Measurements from ENCODE around the gene KRT36. TPM values are rescaled to one million over a fixed set of nuclear protein-coding genes. Genes with fewer than 3 reads are reported as not detected.

KRT36 gene
- total and polyA plus RNA-seq, 2 donors (not counting 1 experiment from before 2014, with no cell fraction given), result not detected

DNA sequence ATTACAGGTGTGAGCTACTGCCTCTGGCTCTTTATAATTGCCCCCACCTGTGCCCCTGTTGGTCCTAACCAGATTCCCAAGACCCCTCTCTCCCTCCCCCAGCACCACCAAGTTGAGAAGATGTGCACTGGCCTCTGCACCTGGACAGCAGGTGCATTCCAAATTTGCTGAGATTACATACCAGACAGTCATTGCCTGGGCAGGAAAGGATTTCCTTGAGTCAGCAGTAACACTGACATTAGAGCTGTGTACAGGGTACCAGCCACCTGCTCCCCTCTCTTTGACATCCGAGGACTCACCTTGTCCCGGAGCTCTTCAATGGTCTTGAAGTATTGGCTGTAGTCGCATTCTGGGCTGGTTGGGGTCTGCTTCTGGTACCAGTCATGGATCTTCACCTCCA lies 28.3 kb upstream of the KRT36 start:
- no peaks in the 10 kb centered on the region for H4K20me1 ChIP-seq (ENCODE audit: control insufficient read depth, insufficient read depth, low read length, poor library complexity, severe bottlenecking)
- H3K27ac ChIP-seq (ENCODE audit: low read length in 2 of 2), result no peak overlapping the region
- no peak overlapping the region for H2AFZ ChIP-seq (ENCODE audit: insufficient read depth, low read depth, low read length, poor library complexity, severe bottlenecking)
- H3K9me3 Mint-ChIP-seq (ENCODE audit: insufficient read depth), result no peaks in the 10 kb centered on the region
- TF ChIP-seq, protein P1, sequence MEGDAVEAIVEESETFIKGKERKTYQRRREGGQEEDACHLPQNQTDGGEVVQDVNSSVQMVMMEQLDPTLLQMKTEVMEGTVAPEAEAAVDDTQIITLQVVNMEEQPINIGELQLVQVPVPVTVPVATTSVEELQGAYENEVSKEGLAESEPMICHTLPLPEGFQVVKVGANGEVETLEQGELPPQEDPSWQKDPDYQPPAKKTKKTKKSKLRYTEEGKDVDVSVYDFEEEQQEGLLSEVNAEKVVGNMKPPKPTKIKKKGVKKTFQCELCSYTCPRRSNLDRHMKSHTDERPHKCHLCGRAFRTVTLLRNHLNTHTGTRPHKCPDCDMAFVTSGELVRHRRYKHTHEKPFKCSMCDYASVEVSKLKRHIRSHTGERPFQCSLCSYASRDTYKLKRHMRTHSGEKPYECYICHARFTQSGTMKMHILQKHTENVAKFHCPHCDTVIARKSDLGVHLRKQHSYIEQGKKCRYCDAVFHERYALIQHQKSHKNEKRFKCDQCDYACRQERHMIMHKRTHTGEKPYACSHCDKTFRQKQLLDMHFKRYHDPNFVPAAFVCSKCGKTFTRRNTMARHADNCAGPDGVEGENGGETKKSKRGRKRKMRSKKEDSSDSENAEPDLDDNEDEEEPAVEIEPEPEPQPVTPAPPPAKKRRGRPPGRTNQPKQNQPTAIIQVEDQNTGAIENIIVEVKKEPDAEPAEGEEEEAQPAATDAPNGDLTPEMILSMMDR (IDR thresholded peaks at IDR 0.05), result no peak
- no peak for TF ChIP-seq EZH2 (IDR thresholded peaks at IDR 0.05; ENCODE audit: borderline replicate concordance, insufficient read depth, low read depth, low read length, poor library complexity, severe bottlenecking)
- intact Hi-C loops (cut with micrococcal nuclease), result no loop called here
- peaks cover 28% of the 10 kb centered on the region for H3K27me3 Mint-ChIP-seq
- DNase-seq, result no peak
- H3K9me3 ChIP-seq (ENCODE audit: control extremely low read depth in 1 of 3, control insufficient read depth in 2 of 3, insufficient read depth in 1 of 3, low read length in 2 of 3), result no peaks in the 10 kb centered on the region
- H3K9ac ChIP-seq (ENCODE audit: low read length), result no peak overlapping the region
- no peaks in the 10 kb centered on the region for H3K79me2 ChIP-seq (ENCODE audit: control insufficient read depth, insufficient read depth, low read length)
- CTCF ChIA-PET, result no interaction called here
- 90% methylated on average over 3 of the region's 3 CpGs for WGBS (ENCODE audit: insufficient coverage)
- peaks cover 0 to 6% (median 0%) of the 10 kb centered on the region in 4 experiments for H3K27me3 ChIP-seq (replicated peaks in 1 of 4; ENCODE audit: control extremely low read depth in 1 of 4, control insufficient read depth in 3 of 4, insufficient read depth in 4 of 4, low read length in 3 of 4)
- H3K36me3 ChIP-seq (replicated peaks in 1 of 2; ENCODE audit: control extremely low read depth in 1 of 2, control insufficient read depth in 1 of 2, extremely low read depth in 1 of 2, insufficient read depth in 2 of 2, low read length in 1 of 2), result no peaks in the 10 kb centered on the region
- H3K4me3 ChIP-seq (ENCODE audit: control extremely low read depth in 1 of 5, extremely low read depth in 1 of 5, insufficient read depth in 1 of 5, low read depth in 2 of 5, low read length in 4 of 5), result no peak overlapping the region
- no peak overlapping the region for H3K4me2 ChIP-seq (replicated peaks; ENCODE audit: low read depth, low read length, poor library complexity, severe bottlenecking)
- no peaks in the 10 kb centered on the region for H3K4me1 Mint-ChIP-seq
- H3K4me1 ChIP-seq (ENCODE audit: control insufficient read depth in 2 of 2, insufficient read depth in 2 of 2, low read length in 2 of 2), result no peaks in the 10 kb centered on the region
- POLR2A ChIA-PET, result no interaction called here
- ATAC-seq (ENCODE audit: low read depth), result no peak
- H3K4me3 Mint-ChIP-seq, result no peak overlapping the region
- no peak overlapping the region for H3K27ac Mint-ChIP-seq

DNA sequence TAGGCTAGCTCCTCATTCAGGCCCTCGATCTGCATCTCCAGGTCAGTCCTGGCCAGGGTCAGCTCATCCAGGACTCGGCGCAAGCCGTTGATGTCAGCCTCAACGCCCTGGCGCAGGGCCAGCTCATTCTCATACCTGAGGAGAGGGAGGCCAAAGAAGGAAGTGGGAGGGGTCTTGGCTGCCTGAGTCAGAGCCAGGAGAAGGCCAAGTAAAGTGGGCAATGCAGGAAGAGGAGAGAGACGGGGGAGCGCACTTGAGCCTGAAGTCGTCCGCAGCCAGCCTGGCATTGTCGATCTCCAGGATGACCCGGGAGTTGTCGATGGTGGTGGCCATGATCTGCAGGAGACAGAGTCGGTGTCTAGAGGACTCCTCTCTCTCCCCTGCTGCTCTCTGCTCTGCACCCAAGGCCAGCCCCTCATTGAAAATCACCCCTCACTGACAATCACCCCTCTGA lies 27.1 kb upstream of the KRT36 start:
- ATAC-seq (ENCODE audit: low read depth), result no peak

More for the DNA sequence above, 27.1 kb upstream of the KRT36 start:
- TF ChIP-seq EZH2 (IDR thresholded peaks at IDR 0.05; ENCODE audit: borderline replicate concordance, insufficient read depth, low read depth, low read length, poor library complexity, severe bottlenecking), result no peak
- TF ChIP-seq, protein P1 (IDR thresholded peaks at IDR 0.05), result no peak
- Histone ChIP-seq H2AFZ (ENCODE audit: insufficient read depth, low read depth, low read length, poor library complexity, severe bottlenecking) (no peak overlapping the region), H3K27ac (ENCODE audit: low read length in 2 of 2) (no peak overlapping the region), H3K79me2 (ENCODE audit: control insufficient read depth, insufficient read depth, low read length) (no peaks in the 10 kb centered on the region), H3K9me3 (ENCODE audit: control extremely low read depth in 1 of 3, control insufficient read depth in 2 of 3, insufficient read depth in 1 of 3, low read length in 2 of 3) (no peaks in the 10 kb centered on the region), H3K36me3 (replicated peaks in 1 of 2; ENCODE audit: control extremely low read depth in 1 of 2, control insufficient read depth in 1 of 2, extremely low read depth in 1 of 2, insufficient read depth in 2 of 2, low read length in 1 of 2) (no peaks in the 10 kb centered on the region), H3K9ac (ENCODE audit: low read length) (no peak overlapping the region), H4K20me1 (ENCODE audit: control insufficient read depth, insufficient read depth, low read length, poor library complexity, severe bottlenecking) (no peaks in the 10 kb centered on the region), H3K27me3 (replicated peaks in 1 of 4; ENCODE audit: control extremely low read depth in 1 of 4, control insufficient read depth in 3 of 4, insufficient read depth in 4 of 4, low read length in 3 of 4) (peaks cover 0 to 2% (median 0%) of the 10 kb centered on the region in 4 experiments), H3K4me3 (ENCODE audit: control extremely low read depth in 1 of 5, extremely low read depth in 1 of 5, insufficient read depth in 1 of 5, low read depth in 2 of 5, low read length in 4 of 5) (no peak overlapping the region), H3K4me2 (replicated peaks; ENCODE audit: low read depth, low read length, poor library complexity, severe bottlenecking) (no peak overlapping the region), H3K4me1 (ENCODE audit: control insufficient read depth in 2 of 2, insufficient read depth in 2 of 2, low read length in 2 of 2) (no peaks in the 10 kb centered on the region)
- Mint-ChIP-seq H3K4me3 (no peak overlapping the region), H3K9me3 (ENCODE audit: insufficient read depth) (no peaks in the 10 kb centered on the region), H3K4me1 (no peaks in the 10 kb centered on the region), H3K27ac (no peak overlapping the region), H3K27me3 (peaks cover 35% of the 10 kb centered on the region)
- CTCF ChIA-PET, result no interaction called here
- POLR2A ChIA-PET, result no interaction called here
- WGBS (ENCODE audit: insufficient coverage), result 95% methylated on average over 13 of the region's 14 CpGs
- no peak for DNase-seq
- intact Hi-C loops (cut with micrococcal nuclease), result no loop called here
